Retina (tissue), 1 donor: ENCODE measurements around the gene ATOH1.
A peak's percentile ranks its signal among the peaks of the same experiment; 100 is the strongest.

Experiments
- DNase-seq: peaks from one replicate; pipeline ENCODE4 v3.0.0-alpha.2; 2016

ATOH1 gene, protein sequence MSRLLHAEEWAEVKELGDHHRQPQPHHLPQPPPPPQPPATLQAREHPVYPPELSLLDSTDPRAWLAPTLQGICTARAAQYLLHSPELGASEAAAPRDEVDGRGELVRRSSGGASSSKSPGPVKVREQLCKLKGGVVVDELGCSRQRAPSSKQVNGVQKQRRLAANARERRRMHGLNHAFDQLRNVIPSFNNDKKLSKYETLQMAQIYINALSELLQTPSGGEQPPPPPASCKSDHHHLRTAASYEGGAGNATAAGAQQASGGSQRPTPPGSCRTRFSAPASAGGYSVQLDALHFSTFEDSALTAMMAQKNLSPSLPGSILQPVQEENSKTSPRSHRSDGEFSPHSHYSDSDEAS

DNA sequence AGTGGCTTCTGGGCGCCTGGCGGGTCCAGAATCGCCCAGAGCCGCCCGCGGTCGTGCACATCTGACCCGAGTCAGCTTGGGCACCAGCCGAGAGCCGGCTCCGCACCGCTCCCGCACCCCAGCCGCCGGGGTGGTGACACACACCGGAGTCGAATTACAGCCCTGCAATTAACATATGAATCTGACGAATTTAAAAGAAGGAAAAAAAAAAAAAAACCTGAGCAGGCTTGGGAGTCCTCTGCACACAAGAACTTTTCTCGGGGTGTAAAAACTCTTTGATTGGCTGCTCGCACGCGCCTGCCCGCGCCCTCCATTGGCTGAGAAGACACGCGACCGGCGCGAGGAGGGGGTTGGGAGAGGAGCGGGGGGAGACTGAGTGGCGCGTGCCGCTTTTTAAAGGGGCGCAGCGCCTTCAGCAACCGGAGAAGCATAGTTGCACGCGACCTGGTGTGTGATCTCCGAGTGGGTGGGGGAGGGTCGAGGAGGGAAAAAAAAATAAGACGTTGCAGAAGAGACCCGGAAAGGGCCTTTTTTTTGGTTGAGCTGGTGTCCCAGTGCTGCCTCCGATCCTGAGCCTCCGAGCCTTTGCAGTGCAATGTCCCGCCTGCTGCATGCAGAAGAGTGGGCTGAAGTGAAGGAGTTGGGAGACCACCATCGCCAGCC is at the start of gene ATOH1:
Gene ATOH1, plus strand, starts transcription at position 422 of the 663 bp plus-strand sequence. Its CDS starts 174 bp downstream, at position 596.
- DNase-seq = no peak

DNA sequence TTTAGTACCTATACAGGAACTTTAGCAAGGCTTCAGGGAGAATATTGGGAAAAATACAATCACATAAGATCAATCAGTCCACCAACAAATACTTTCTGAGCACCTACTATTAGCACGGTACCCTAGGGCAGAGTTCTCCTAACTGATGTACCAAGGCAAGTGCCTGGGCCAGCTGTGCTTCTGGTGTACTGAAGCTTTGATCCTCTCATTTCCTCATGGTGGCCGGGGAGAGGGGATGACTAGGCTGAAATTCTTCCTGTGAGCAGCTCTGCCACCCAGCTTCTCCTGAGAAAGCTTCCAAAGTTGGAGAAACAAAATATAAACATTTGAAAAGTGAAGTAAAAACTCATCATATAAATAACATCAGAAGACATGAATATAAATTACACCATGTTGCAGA is 49.3 kb upstream of the ATOH1 start:
- DNase-seq = no peak

DNA sequence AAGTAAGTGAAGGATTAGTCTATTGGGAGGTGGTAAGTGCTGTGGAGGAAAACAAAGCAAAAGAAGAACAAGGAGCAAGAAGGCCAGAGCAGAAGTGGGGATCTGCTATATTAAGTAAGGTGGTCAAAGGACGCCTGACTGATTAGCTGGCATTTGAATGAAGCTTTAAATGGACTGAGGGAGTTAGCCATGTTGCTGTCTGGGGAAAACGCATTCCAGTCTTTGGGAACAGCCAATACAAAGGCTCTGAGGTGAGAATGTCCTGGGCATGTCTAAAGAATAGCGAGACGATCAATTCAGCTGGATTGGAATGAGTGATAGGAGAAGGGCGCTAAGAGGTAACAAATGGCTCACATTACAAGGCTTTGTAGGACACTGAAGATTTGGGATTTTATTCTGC is 48.5 kb upstream of the ATOH1 start:
- no peak for DNase-seq

DNA sequence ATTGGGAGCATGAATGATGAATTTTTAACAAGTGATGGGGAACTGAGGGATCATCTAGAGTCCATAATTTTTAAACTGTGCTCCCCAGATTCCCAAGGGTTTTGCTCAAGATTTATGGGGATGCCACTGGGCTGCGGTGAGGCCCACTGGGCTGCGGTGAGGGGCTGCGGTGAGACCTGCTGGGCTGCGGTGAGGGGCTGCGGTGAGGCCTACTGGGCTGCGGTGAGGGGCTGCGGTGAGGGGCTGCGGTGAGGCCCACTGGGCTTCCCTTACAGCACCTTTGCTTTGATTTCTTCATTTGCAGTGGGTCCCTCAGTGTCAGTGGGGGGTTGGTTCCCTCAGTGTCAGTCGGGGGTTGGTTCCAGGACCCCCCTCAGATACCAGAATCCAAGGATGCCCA is 47.4 kb upstream of the ATOH1 start:
- no peak for DNase-seq

DNA sequence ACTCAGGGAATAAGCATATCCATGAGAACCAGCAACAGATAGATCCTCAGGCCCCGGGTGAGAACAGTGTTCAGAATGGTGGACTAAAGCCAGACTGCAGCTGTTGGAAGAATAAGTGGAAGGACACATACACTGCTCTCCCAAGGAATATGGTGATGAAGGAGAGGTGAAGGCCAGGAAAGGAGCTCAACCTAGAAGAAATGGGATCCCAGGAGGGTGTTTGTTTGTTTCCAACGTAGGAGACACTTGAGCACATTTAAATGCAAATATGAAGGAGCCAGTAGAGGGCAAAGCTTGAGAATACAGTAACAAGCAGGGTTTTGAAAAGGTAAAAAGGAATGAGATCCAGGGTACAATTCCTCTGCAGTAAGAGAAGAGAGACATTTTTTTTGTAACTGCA is 42.4 kb upstream of the ATOH1 start:
- no peak for DNase-seq

DNA sequence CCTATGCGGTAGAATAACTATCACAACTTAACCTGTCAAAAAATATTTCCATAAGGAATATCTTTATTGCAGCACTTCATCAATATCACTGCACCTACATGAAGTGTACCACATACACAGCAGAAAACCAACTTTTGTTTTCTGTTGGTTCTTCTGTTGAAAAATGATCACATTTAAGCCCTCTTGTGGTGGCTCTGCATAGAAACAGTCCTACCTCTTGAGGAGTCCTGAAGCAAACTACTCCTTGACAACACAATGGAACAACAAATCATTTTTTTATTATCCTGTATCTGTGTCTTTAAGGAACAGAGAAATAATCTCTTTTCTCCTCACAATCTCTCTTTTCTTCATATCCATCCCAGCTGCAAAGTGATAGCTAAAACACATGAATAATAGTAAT is 39.8 kb upstream of the ATOH1 start:
- no peak for DNase-seq

DNA sequence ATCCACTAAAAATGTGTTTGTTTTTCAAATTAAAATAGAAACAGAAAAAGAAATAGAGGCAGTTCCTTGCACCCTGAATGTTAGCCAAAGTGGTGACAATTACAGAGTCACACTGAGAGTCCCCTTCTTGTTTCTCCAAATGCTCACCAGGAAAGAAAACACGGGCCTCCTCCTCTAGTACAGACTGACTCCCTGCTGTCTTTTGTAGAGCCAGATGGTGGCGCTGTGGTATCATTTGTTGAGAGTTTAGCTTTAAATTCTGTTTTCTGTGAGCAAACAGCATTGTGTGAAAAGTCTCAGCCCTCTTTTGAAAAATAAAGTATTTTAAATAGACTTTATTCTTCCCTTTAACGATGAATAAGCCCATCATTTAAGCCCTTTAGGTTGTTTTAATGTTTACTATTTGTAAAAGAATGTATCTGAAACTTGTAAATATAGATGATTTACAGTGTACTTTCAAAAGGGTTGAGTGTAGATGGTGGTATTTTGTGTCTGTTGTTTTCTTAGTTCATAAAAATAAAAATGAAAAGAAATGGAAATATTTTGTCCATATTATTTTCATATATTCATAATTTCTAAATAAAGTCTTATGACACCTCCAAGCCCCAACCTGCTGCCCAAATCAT is 36.9 kb upstream of the ATOH1 start:
- peak; percentile 49 for DNase-seq

DNA sequence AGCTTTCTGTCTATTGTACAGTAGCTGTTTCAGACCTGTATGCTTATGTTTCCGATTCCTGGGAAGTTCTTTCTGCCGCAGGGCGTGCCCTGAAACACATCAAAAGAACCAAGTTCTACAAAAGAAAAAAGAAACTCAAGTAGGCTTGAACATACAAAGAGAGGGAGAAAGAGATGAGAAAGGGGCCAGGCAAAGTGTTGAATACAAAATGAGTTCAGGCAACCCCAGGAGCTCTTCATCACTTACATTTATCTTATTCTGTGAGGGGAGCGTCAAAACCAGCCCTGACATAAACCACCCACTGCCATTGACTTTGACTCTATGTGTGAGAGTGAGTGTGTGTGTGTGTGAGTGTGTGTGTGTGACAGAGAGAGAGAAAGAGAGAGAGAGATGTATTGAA is 26.5 kb upstream of the ATOH1 start:
- no peak for DNase-seq

DNA sequence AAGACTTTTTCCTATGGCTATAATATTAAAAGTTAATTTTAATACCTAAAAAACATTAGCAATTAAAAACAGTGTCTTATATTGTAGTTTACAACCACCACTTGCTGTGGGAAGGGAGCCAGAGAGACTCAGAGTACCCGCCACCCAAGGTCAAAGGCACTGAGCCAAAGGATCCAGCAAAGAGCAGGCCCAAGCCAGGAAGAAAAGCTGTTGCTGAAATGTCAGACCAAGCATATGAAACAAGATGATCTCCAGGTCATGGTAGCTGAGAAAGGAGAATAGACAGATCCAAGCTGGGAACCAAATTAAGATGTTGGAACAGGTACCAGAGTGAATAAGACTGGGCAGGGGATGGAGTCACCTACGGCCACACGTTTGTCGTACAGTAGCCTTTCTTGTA is 18.8 kb upstream of the ATOH1 start:
- no peak for DNase-seq

DNA sequence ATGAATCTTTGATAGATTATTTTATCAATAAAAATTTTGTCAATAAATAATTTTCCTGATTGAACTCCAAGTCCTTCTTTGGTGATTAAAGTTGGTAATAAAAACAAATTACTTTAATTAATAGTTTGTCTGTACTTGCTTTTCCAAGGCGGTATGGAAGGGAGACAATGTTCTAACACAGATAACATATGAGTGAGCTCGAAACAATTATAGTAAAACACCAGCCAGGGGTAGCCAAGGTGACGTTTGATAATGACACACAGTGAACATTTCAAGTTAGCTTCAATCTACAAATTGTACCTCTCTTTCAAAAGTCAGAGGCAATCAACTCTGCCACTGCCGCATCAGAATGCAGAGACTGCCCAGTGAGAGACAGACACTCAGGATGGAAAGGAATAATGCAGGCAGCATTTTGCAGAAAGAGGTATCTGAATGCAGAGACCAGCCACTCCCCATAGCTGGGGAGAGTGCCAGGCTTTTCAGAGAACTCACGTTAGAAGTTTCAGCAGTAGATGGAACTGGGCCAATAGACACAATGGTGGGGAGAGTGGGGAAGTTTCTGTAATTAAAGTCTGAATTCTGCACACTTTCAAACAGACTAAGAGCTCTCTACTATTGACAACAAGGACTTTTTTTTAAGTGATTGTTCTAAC is 18.1 kb upstream of the ATOH1 start:
- no peak for DNase-seq

DNA sequence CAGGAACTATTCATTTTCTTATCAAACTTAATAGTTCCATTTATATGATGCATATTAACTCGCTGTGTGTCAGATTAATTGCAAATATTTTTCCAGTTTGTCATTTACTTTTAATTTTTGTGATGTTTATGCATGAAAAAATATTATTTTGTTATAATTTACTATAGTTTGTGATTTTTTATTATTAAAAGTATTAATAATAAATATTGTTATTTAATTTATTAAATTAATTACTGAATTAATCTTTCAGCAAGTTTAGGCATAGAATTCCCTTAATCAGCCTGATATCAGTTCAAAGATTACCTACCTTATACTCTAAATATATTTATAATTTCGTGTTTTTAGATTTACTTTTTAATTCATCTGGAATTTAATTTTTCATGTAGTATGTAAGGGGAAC is 15.5 kb upstream of the ATOH1 start:
- no peak for DNase-seq

DNA sequence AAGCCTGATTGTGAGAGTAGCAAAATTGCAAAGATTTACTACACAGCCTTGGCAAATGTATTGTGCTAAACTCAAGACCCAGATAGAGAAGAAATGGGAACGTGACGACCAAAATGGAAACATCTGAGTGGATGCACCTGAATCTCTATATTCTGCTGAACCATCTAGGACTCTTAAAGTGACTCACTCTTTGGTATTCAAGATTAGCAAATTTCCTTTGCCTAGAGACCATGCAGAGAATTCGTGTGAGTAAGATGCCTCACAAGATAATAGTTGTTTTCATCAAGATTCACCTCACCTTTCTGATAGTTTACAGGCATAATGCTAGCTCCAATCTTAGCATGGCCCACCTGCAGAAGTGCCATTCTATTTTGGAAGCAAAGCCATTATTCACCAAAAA is 14.4 kb upstream of the ATOH1 start:
- no peak for DNase-seq

DNA sequence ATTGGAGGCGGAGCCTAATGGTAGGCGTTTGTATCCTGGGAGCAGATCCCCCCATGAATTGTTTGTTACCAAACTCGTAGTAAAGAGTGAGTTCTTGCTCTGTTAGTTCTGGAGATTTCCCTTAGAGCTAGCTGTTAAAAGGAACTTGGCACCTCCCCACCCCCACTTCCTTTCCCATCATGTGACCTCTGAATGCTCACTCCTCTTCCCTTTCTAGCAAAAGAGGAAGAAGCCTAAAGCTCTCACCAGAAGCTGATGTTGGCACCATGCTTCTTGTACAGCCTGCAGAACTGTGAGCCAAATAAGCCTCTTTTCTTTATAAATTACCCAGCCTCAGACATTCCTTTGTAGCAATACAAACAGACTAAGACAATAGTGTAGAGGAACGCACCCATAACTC is 13.8 kb upstream of the ATOH1 start:
- no peak for DNase-seq

DNA sequence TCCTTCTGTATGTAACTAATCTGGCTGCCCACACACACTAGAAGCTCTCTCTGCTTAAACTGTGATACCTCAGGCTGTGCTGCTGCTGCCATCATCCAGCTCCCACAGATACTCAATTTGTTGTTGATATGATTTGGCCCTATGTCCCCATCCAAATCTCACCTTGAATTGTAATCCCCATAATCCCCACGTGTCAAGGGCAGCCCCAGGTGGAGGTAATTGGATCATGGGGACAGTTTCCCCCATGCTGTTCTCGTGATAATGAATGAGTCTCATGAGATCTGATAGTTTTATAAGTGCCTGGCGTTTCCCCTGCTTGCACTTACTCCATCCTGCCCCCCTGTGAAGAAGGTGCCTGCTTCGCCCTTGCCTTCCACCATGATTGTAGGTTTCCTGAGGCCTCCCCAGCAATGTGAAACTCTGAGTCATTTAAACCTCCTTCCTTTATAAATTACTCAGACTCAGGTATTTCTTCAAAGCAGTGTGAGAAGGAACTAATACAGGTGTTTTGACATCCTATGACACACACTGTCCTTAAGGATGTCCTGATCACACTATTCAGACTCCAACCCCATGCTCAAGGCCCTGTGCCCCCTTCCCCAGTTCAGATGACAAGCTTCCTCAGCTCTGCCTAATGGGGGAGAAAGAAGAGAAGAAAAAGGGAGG is 2.9 kb upstream of the ATOH1 start:
- DNase-seq = no peak

DNA sequence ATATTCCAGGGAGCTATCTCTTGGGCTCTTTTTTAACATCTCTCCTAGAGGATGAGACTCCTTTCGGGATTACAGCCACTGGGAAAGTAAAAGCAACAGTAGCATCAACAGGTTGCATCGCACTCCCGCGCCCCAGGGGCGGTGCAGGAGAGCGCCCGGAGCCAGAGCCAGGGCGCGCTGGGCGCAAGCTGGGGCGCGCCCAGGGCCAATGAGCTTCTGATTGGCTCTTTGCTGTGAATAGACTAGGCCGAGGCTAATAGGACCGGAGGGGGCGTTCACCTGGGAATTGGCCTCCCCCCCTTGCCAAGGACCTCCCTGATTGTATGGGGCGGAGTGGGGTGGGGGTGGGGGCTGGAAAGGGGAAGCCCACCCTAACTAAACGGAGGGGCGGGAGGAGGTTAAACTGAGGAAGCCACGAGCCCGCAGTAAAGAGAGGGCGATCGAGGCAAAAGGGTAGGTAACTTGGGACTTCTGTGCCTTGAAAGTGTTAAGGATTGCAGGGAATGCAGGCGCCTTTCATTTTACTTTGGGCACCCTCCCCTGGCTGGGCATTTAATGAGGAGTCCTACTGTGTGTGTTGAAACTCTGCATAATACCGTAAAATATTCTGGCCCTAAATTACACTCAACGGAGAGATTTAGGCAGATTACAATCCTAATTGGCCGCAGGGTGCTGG is 1.1 kb upstream of the ATOH1 start:
- peak; percentile 42 for DNase-seq

DNA sequence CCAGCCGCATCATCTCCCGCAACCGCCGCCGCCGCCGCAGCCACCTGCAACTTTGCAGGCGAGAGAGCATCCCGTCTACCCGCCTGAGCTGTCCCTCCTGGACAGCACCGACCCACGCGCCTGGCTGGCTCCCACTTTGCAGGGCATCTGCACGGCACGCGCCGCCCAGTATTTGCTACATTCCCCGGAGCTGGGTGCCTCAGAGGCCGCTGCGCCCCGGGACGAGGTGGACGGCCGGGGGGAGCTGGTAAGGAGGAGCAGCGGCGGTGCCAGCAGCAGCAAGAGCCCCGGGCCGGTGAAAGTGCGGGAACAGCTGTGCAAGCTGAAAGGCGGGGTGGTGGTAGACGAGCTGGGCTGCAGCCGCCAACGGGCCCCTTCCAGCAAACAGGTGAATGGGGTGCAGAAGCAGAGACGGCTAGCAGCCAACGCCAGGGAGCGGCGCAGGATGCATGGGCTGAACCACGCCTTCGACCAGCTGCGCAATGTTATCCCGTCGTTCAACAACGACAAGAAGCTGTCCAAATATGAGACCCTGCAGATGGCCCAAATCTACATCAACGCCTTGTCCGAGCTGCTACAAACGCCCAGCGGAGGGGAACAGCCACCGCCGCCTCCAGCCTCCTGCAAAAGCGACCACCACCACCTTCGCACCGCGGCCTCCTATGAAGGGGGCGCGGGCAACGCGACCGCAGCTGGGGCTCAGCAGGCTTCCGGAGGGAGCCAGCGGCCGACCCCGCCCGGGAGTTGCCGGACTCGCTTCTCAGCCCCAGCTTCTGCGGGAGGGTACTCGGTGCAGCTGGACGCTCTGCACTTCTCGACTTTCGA is 654 bp downstream of the ATOH1 start:
- peak; percentile 84 for DNase-seq

DNA sequence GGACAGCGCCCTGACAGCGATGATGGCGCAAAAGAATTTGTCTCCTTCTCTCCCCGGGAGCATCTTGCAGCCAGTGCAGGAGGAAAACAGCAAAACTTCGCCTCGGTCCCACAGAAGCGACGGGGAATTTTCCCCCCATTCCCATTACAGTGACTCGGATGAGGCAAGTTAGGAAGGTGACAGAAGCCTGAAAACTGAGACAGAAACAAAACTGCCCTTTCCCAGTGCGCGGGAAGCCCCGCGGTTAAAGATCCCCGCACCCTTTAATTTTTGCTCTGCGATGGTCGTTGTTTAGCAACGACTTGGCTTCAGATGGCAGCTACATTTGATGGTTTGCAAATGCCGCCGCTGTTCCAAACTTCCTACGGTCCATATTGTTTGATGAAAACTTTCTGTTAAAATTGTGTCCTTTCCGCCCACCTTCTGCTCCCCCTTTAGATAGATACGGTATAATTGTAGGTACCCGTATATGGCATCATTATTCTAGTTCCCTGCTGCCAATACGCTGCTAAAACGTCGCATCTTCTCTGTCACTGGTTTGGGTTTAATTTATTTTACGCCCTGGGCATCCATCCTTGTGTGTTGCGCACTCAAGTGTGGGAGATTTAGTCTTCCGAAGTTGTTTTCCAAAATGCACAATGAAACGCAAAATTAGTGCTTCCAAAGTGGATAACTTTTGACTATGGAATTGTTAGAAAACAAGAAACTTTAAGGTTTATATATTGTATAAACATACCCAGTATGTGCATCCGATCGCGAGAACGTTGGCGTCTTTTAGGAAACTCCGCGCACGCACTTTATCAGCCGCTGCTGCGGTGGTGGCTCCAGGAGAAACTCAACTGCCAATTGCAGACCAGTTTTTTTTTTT is 1.5 kb downstream of the ATOH1 start:
- peak; percentile 69 for DNase-seq

DNA sequence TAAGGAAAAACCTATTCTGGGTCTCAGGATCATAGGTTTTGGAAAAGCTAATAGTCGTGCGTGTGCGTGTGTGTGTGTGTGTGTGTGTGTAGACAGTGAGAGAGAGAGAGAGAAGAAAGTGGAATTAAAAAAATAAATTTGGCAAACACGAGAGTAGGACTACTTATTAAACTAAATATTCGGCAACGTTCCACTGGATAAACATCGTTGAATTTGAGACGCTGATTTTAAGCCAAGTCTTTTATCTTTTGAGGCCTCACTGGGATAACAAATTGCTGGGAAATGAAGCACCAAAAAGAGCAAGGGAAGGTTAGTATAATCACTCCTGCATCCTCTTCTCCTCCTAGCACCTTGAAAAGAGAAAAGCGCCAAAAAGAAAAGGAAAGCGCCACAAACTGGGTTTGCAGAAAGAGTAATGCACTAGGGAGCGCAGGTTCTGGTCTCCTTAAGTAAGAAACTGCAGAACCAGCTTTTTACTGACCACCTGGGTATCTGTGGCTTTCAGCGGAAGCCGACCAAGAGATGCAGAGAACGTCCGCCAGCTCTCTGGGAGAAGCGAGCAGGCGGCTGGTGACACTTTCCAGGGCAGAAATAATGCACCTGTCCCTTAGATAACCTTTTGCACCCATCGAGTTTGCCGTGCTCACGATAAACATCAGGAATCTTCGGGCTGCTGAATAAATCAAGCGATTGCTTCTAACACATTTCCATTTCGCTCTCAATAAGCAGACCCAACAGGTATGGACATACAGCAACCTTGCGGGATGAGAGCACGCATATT is 3.4 kb downstream of the ATOH1 start:
- DNase-seq = peak; percentile 67

DNA sequence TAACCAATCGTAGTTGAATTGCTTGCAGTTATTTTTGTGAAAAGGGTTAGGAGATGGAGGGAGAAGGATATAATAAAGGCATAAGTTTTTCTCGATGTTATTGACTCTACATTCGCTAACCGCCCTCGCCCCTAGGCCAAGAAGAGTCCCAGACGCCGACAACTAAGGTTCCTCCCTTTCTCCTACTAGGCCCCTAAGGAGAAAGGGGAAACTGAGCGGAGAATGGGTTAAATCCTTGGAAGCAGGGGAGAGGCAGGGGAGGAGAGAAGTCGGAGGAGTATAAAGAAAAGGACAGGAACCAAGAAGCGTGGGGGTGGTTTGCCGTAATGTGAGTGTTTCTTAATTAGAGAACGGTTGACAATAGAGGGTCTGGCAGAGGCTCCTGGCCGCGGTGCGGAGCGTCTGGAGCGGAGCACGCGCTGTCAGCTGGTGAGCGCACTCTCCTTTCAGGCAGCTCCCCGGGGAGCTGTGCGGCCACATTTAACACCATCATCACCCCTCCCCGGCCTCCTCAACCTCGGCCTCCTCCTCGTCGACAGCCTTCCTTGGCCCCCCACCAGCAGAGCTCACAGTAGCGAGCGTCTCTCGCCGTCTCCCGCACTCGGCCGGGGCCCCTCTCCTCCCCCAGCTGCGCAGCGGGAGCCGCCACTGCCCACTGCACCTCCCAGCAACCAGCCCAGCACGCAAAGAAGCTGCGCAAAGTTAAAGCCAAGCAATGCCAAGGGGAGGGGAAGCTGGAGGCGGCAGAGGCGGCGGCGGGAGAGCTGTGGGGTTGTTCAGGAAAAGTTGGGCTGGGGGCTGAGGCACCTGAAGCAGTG is 5.9 kb downstream of the ATOH1 start:
- peak; percentile 88 for DNase-seq
